ENCODE measurements around the gene CTNNA2.

Gene CTNNA2

DNA sequence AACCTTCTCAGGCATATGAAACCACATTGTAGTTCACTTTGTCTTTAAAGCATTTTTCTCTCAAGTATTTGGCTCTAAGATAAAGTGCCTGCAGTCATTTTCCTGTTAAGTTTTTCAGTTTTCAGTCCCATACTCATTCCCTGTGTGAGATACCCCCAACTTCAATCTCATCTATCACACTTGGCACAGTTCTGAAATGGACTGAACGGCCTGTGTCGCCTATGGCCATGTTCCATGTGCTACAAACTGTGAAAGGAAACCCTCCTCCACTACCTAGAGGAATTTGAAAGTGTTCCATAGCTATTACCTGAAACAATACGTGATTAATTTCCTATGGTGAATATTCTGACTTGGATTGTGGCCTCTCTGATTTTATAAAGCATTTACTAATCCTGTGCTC is 319.1 kb downstream of the CTNNA2 start:
- Mint-ChIP-seq H3K27ac (no peak overlapping the region), H3K36me3 (peaks cover 3% of the 10 kb centered on the region), H3K9me3 (peaks cover 8% of the 10 kb centered on the region)

DNA sequence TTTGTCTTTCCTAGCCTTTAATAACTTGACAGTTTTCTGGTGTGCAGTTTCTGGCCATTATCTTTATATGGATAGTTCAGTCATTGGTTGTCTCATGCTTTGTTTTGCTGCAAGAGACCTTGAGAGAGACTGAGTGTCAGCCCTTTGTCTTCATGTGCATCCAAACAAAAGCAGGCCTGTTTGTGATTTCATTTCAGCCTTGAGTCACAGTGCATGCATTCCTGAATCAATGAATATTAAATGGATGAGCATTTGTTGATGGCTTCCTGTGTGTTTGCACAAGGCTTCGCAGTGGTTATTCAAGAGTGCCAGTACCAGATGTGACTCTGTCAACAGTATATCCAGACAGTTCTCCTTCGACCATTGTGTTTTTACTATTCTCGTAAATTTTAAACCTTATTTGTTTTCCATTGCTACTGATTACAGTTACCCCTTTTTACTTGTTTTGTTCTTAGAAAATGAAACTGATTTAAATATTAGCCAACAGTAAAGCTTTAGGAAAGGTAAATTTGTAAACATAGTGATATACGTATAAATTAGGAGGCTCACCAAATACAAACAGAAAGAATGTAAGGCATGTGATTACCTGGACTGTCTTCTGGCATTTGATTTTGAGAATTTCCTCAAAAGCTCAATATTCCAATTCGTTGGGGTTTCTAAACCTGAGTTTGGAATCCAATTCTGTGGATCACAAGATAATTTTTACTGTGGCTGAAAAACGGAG is 319.8 kb downstream of the CTNNA2 start:
- H3K27ac Mint-ChIP-seq, result no peak overlapping the region
- H3K36me3 Mint-ChIP-seq, result peaks cover 3% of the 10 kb centered on the region
- H3K9me3 Mint-ChIP-seq, result peaks cover 8% of the 10 kb centered on the region

More for the DNA sequence above, 319.1 kb downstream of the CTNNA2 start:
- Mint-ChIP-seq H3K27me3 (no peaks in the 10 kb centered on the region), H3K4me1 (no peaks in the 10 kb centered on the region), H3K4me3 (no peak overlapping the region)

GRCh38 chr2:79833235-79833878 is 320.5 kb downstream of the CTNNA2 start:
- Mint-ChIP-seq H3K36me3 (peaks cover 3% of the 10 kb centered on the region), H3K27ac (no peak overlapping the region), H3K9me3 (peaks cover 8% of the 10 kb centered on the region), H3K4me1 (no peaks in the 10 kb centered on the region), H3K27me3 (no peaks in the 10 kb centered on the region), H3K4me3 (no peak overlapping the region)

More for the DNA sequence above, 319.8 kb downstream of the CTNNA2 start:
- Mint-ChIP-seq H3K27me3 (no peaks in the 10 kb centered on the region), H3K4me1 (no peaks in the 10 kb centered on the region), H3K4me3 (no peak overlapping the region)

DNA sequence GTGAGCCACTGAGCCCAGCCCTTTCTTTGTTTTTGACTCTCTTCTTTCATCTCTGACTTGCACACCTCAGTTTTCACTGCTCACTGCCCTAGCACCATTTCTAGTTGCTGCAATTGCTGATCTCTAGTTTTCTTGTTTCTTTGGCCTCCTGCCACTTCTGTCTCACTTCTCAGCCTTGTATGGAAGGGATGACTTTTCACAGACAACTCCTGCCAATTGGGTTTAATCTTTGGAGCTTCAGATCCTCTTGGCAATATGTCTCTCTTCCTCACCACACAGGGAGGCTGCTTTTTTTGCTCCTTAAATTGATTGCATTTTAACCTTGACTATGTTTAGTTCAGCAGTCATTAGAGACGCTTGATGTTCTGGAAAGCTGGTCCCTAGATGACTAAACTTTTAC is 323.1 kb downstream of the CTNNA2 start:
- H3K36me3 Mint-ChIP-seq, result peaks cover 3% of the 10 kb centered on the region
- no peaks in the 10 kb centered on the region for H3K27me3 Mint-ChIP-seq
- H3K9me3 Mint-ChIP-seq, result peaks cover 8% of the 10 kb centered on the region
- no peaks in the 10 kb centered on the region for H3K4me1 Mint-ChIP-seq
- H3K27ac Mint-ChIP-seq, result no peak overlapping the region
- H3K4me3 Mint-ChIP-seq, result no peak overlapping the region

DNA sequence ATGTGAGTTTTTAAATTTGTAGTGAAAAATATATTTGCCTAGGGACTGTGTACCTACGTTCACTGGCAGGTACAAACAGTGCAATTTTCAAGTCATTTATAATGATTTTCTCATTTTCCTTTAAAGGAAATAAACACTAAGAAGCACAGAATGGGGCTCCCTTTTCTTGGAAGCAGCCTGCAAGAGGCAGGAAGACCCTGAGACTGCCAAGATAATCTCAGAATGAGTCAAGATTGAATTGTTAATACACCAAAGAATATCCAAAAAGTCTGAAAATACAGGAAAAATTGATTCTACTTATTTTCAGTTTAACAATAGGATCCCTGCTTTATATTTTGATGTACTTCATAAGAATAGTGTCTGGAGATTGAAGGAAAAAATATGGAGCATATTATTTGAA is 331.2 kb downstream of the CTNNA2 start:
- no peaks in the 10 kb centered on the region for H3K27me3 Mint-ChIP-seq
- no peaks in the 10 kb centered on the region for H3K36me3 Mint-ChIP-seq
- no peak overlapping the region for H3K27ac Mint-ChIP-seq
- no peaks in the 10 kb centered on the region for H3K4me1 Mint-ChIP-seq
- no peaks in the 10 kb centered on the region for H3K9me3 Mint-ChIP-seq
- H3K4me3 Mint-ChIP-seq, result no peak overlapping the region

DNA sequence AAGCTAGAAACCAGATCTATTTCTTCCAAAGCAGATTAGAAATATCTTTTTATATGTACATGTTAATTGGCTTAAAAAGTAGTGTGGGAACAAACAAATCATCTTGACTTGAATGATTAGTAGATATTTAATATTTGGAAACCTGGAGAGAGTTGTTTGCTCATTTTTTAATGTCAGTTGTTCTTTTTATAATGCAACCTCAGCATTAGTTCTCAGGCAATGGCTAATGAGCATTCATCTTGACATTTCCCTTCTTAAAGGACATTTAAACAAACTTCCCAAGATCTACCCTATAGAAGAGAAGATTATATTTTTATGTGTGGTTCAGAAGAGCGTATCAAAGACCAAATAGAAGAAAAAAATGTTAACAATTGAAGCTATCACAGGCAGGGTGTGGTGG is 334.0 kb downstream of the CTNNA2 start:
- no peak overlapping the region for H3K27ac Mint-ChIP-seq

DNA sequence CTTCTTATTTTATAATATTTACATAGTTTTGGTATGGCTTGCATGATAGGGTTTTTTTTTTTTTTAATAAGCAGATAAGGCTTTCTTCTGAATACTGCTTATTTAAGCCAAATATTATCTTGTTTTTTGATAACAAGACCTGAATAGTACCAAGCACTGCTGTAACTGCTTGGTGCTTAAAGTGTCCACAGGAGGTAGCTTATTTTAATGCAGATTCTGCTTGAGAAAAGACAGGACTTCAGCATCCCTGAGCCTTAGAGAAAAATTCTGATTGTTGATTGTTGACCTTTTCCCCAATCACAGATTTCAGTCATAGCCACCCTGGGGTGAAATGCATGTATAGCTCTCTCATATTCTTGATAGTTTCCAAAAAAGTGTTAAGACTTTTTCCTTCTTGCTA is 336.4 kb downstream of the CTNNA2 start:
- H3K27ac Mint-ChIP-seq, result no peak overlapping the region
- H3K27me3 Mint-ChIP-seq, result no peaks in the 10 kb centered on the region
- H3K4me3 Mint-ChIP-seq, result no peak overlapping the region
- no peaks in the 10 kb centered on the region for H3K4me1 Mint-ChIP-seq
- H3K36me3 Mint-ChIP-seq, result no peaks in the 10 kb centered on the region
- H3K9me3 Mint-ChIP-seq, result no peaks in the 10 kb centered on the region

More for the DNA sequence above, 334.0 kb downstream of the CTNNA2 start:
- Mint-ChIP-seq H3K9me3 (no peaks in the 10 kb centered on the region), H3K36me3 (no peaks in the 10 kb centered on the region), H3K27me3 (no peaks in the 10 kb centered on the region), H3K4me1 (no peaks in the 10 kb centered on the region), H3K4me3 (no peak overlapping the region)

GRCh38 chr2:79849949-79850348 is 337.1 kb downstream of the CTNNA2 start:
- H3K9me3 Mint-ChIP-seq, result no peaks in the 10 kb centered on the region
- no peaks in the 10 kb centered on the region for H3K4me1 Mint-ChIP-seq
- no peak overlapping the region for H3K4me3 Mint-ChIP-seq
- no peak overlapping the region for H3K27ac Mint-ChIP-seq
- H3K27me3 Mint-ChIP-seq, result no peaks in the 10 kb centered on the region
- no peaks in the 10 kb centered on the region for H3K36me3 Mint-ChIP-seq

DNA sequence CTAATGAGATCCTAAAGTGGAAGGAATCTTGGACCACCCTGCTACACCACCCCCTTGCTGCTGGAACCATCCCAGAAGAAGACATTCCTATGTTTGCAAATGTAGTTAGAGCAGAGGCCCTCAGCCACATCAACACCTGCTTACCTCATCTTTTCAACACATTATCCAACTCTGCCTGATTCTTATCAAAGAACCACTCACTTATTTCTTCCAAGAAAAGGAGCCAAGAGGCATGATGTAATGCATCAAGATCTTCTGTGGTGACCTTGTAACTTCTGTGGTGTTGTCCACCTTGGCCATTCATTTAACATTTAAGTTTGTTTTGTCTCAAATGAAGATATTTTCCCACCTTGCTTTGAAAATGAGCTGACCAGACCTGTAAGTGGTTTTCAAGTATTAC is 338.1 kb downstream of the CTNNA2 start:
- Mint-ChIP-seq H3K27ac (no peak overlapping the region), H3K36me3 (no peaks in the 10 kb centered on the region), H3K27me3 (no peaks in the 10 kb centered on the region), H3K9me3 (no peaks in the 10 kb centered on the region), H3K4me1 (no peaks in the 10 kb centered on the region), H3K4me3 (no peak overlapping the region)

- Mint-ChIP-seq H3K36me3 (no peaks in the 10 kb centered on the region), H3K9me3 (peaks cover 5% of the 10 kb centered on the region), H3K27me3 (peaks cover 1% of the 10 kb centered on the region), H3K27ac (no peak overlapping the region), H3K4me3 (no peak overlapping the region), H3K4me1 (no peaks in the 10 kb centered on the region)
These were observed 342.6 kb downstream of the CTNNA2 start for GRCh38 chr2:79855264-79856006.

DNA sequence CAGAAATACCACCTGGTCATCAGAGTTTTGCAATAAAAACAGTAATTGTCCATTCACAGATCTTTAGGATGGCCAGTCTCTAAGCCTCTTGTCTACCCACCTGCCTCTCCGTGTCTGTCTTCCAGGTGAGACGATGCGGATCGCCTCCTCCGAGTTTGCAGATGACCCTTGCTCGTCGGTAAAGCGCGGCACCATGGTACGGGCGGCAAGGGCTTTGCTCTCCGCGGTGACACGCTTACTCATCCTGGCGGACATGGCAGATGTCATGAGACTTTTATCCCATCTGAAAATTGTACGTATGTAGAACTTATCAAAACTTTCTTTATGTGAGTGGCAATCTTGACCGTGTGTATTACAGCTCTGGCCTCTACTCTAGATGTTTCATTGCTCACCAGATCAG is 345.0 kb downstream of the CTNNA2 start:
- Mint-ChIP-seq H3K9me3 (peaks cover 5% of the 10 kb centered on the region), H3K27ac (no peak overlapping the region), H3K27me3 (peaks cover 3% of the 10 kb centered on the region), H3K4me3 (no peak overlapping the region), H3K4me1 (no peaks in the 10 kb centered on the region), H3K36me3 (no peaks in the 10 kb centered on the region)

- Mint-ChIP-seq H3K4me1 (no peaks in the 10 kb centered on the region), H3K36me3 (no peaks in the 10 kb centered on the region), H3K27ac (no peak overlapping the region), H3K9me3 (peaks cover 9% of the 10 kb centered on the region), H3K27me3 (peaks cover 3% of the 10 kb centered on the region), H3K4me3 (no peak overlapping the region)
These were observed 347.6 kb downstream of the CTNNA2 start for GRCh38 chr2:79860228-79861058.

- H3K4me1 Mint-ChIP-seq, result no peaks in the 10 kb centered on the region
- H3K27me3 Mint-ChIP-seq, result peaks cover 3% of the 10 kb centered on the region
- no peak overlapping the region for H3K4me3 Mint-ChIP-seq
- peaks cover 9% of the 10 kb centered on the region for H3K9me3 Mint-ChIP-seq
- H3K36me3 Mint-ChIP-seq, result no peaks in the 10 kb centered on the region
- H3K27ac Mint-ChIP-seq, result no peak overlapping the region
These were observed 348.2 kb downstream of the CTNNA2 start for GRCh38 chr2:79861059-79861374.

- no peaks in the 10 kb centered on the region for H3K36me3 Mint-ChIP-seq
- no peak overlapping the region for H3K4me3 Mint-ChIP-seq
- H3K9me3 Mint-ChIP-seq, result peaks cover 4% of the 10 kb centered on the region
- H3K4me1 Mint-ChIP-seq, result no peaks in the 10 kb centered on the region
- H3K27ac Mint-ChIP-seq, result no peak overlapping the region
- H3K27me3 Mint-ChIP-seq, result peaks cover 3% of the 10 kb centered on the region
These were observed 349.9 kb downstream of the CTNNA2 start for GRCh38 chr2:79862756-79863155.

DNA sequence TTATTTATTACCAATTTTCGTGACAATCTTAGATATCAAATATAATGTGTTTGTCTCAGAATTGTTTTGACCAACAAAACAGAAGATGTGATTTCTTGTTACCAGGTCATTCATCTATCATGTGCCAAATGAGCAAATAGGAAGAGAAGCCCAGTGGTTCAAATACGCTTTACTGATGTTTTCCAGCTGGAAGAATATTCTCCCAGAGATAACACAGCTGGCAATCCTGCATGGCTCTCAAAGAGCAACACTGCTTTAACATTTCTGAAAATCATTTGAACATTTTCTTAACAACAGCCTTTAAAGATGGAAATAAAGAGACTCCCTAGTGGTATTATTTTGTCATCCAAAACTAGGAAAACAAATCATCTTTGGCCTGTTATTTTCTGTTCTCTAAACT is 359.8 kb downstream of the CTNNA2 start:
- Mint-ChIP-seq H3K27me3 (no peaks in the 10 kb centered on the region), H3K36me3 (no peaks in the 10 kb centered on the region), H3K9me3 (no peaks in the 10 kb centered on the region), H3K4me3 (no peak overlapping the region), H3K27ac (no peak overlapping the region), H3K4me1 (no peaks in the 10 kb centered on the region)

Data from activated naive CD4-positive, alpha-beta T cell treated with anti-CD3 and anti-CD28 coated beads, Interleukin-2, amount 50 U/mL, for 24 hours (primary cell).